DND-41 (cell line): ENCODE data around the gene ROBO4.

Experiments used
- ATAC-seq: fragments of 200-7000 bp; cut with Tn5 transposase; 3 replicates; pipeline ENCODE4 v1.9.1; 2021; ENCODE audit warnings: low read depth; ENCODE audit not compliant: insufficient read depth
- DNase-seq: peaks from one replicate; pipeline ENCODE4 v3.0.0-alpha.2; 2020
- H2AFZ ChIP-seq: 2 replicates; pipeline ENCODE4 v1.6.0; 2012; ENCODE audit warnings: low read depth, low read length
- H3K27ac ChIP-seq: 2 replicates; pipeline ENCODE4 v1.5.1; 2012; ENCODE audit warnings: low read length, inconsistent platforms
- H3K27me3 ChIP-seq: fragments of 200-600 bp; sonication (generic); 2 replicates; pipeline ENCODE4 v1.6.0; 2012; ENCODE audit warnings: low read length, mild to moderate bottlenecking, inconsistent platforms; ENCODE audit not compliant: insufficient read depth, poor library complexity
- H3K36me3 ChIP-seq: 2 replicates; pipeline ENCODE4 v1.5.1; 2012; ENCODE audit warnings: low read length, inconsistent platforms; ENCODE audit not compliant: insufficient read depth
- H3K4me1 ChIP-seq: 2 replicates; pipeline ENCODE4 v1.5.1; 2012; ENCODE audit warnings: mild to moderate bottlenecking, low read length; ENCODE audit not compliant: insufficient read depth
- H3K4me2 ChIP-seq: 2 replicates; pipeline ENCODE4 v1.6.0; 2012; ENCODE audit warnings: mild to moderate bottlenecking, moderate library complexity, low read length, inconsistent platforms; ENCODE audit not compliant: insufficient read depth
- H3K4me3 ChIP-seq, 2 experiments: fragments of 200-600 bp in 1 of 2; shearing (Covaris generic) in 1 of 2; 2 replicates each; pipeline ENCODE4 v1.5.1; 2012 to 2016; ENCODE audit warnings: inconsistent platforms in 2 of 2, low read length in 2 of 2, mild to moderate bottlenecking in 2 of 2, low read depth in 1 of 2, moderate library complexity in 1 of 2
- H3K79me2 ChIP-seq: 2 replicates; pipeline ENCODE4 v1.6.0; 2012; ENCODE audit warnings: low read length, inconsistent platforms; ENCODE audit not compliant: insufficient read depth
- H3K9ac ChIP-seq: 2 replicates; pipeline ENCODE4 v1.6.0; 2012; ENCODE audit warnings: low read depth, mild to moderate bottlenecking, inconsistent platforms, low read length, moderate library complexity
- H3K9me3 ChIP-seq: 2 replicates; pipeline ENCODE4 v1.5.1; 2012; ENCODE audit warnings: low read length, moderate library complexity, mild to moderate bottlenecking, inconsistent platforms; ENCODE audit not compliant: insufficient read depth, severe bottlenecking
- H4K20me1 ChIP-seq: 2 replicates; pipeline ENCODE4 v1.6.0; 2012; ENCODE audit warnings: low read length; ENCODE audit not compliant: insufficient read depth
- EZH2 ChIP-seq: IDR thresholded peaks from 3 replicates; pipeline ENCODE4 v1.6.1; 2012; ENCODE audit warnings: borderline replicate concordance, low read depth, mild to moderate bottlenecking, moderate library complexity, low read length, inconsistent platforms; ENCODE audit not compliant: severe bottlenecking
- TF ChIP-seq, protein P1 (sequence below): IDR thresholded peaks from 2 replicates; pipeline ENCODE4 v1.5.1; 2012; ENCODE audit warnings: borderline replicate concordance, low read length, moderate library complexity, mild to moderate bottlenecking; ENCODE audit not compliant: poor library complexity, severe bottlenecking; ENCODE audit errors: extremely low read depth

Gene ROBO4

DNA sequence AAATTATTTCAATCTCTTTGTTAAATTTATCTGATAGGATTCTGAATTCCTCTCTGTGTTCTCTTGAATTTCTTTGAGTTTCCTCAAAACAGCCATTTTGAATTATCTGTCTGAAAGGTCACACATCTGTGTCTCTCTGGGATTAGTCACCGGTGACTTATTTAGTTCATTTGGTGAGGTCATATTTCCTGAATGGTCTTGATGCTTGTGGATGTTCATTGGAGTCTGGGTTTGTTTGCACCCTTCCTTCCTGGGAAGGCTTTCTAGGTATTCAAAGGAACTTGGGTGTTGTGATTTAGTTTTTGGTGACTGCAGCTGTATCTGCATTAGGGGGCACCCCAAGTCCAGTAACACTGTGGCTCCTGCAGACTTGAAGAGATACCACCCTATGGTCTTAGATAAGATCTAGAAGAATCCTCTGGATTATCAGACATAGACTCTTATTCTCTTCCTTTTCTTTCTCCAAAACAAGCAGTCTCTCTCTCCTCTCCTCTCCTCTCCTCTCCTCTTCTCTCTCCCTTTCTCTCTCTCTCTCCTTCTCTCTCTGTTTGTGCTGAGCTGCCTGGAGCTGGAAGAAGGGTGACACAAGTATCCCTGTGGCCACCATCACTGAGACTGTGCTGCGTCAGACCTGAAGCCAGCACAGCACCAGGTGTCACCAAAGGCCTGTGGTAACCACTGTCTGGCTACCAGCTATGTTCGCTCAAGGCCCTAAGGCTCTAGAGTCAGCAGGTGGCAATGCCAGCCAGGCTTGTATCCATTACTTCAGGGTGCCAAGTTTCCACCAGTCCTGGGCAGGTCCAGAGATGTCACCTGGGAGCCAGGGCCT is 18.1 kb upstream of the ROBO4 start:
- no peak overlapping the region for H3K4me2 ChIP-seq
- no peak overlapping the region for H3K27ac ChIP-seq

DNA sequence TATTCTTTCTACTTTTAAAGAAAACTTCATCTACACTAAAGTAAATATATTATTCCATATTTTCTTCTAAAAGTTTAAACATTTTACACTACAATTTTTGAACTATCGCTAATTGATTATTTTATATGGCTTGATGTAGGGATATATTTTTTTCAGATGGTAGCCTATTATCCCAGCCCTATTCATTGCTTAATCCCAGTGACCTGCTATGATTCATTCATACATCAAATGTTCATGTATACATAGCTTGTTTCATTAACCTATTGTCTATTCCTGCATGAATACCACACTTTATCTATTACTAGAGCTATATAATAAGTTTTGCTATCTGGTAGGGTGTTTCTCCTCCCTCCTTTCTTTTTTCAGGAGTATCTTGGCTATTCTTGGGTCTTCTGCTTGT is 5.0 kb upstream of the ROBO4 start:
- Histone ChIP-seq H3K4me1 (no peaks in the 10 kb centered on the region), H3K4me2 (no peak overlapping the region), H3K79me2 (no peaks in the 10 kb centered on the region), H3K27me3 (peaks cover 31% of the 10 kb centered on the region), H3K9me3 (no peaks in the 10 kb centered on the region), H2AFZ (no peak overlapping the region), H3K27ac (no peak overlapping the region), H4K20me1 (no peaks in the 10 kb centered on the region), H3K4me3 (no peak overlapping the region), H3K9ac (no peak overlapping the region), H3K36me3 (no peaks in the 10 kb centered on the region)
- ATAC-seq: no peak
- TF ChIP-seq, protein P1, sequence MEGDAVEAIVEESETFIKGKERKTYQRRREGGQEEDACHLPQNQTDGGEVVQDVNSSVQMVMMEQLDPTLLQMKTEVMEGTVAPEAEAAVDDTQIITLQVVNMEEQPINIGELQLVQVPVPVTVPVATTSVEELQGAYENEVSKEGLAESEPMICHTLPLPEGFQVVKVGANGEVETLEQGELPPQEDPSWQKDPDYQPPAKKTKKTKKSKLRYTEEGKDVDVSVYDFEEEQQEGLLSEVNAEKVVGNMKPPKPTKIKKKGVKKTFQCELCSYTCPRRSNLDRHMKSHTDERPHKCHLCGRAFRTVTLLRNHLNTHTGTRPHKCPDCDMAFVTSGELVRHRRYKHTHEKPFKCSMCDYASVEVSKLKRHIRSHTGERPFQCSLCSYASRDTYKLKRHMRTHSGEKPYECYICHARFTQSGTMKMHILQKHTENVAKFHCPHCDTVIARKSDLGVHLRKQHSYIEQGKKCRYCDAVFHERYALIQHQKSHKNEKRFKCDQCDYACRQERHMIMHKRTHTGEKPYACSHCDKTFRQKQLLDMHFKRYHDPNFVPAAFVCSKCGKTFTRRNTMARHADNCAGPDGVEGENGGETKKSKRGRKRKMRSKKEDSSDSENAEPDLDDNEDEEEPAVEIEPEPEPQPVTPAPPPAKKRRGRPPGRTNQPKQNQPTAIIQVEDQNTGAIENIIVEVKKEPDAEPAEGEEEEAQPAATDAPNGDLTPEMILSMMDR: no peak
- TF ChIP-seq EZH2: no peak
- DNase-seq: no peak

More for the DNA sequence above, 18.1 kb upstream of the ROBO4 start:
- H3K4me3 ChIP-seq: no peak overlapping the region
- H4K20me1 ChIP-seq: no peaks in the 10 kb centered on the region
- DNase-seq (no peak), ATAC-seq (no peak)
- no peaks in the 10 kb centered on the region for H3K27me3 ChIP-seq
- H3K36me3 ChIP-seq: no peaks in the 10 kb centered on the region
- no peak overlapping the region for H2AFZ ChIP-seq
- no peaks in the 10 kb centered on the region for H3K4me1 ChIP-seq
- no peak overlapping the region for H3K9ac ChIP-seq
- no peaks in the 10 kb centered on the region for H3K79me2 ChIP-seq
- TF ChIP-seq EZH2: no peak
- TF ChIP-seq, protein P1: no peak
- H3K9me3 ChIP-seq: no peaks in the 10 kb centered on the region

DNA sequence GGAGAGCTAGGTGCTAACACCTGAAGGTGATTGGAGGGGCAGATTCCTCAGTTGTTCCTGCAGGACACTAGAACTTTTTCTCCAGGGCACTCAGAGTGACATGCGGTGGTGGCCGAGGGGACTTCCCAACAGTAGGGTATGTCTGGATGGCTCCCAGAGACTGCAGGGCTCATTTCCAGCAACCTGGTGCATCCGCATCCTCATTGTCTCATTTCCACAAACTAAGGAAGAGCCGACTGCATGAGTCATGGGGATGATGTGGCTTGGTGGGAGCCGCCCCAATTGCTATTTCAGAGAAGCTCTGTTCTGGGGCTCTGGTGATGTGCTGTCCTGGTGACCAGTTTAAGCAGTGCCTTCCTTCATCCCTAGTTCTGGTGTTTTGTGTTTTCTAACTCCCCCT is 2.8 kb upstream of the ROBO4 start:
- no peak overlapping the region for H3K27ac ChIP-seq
- no peak for DNase-seq
- ATAC-seq: no peak

More for the DNA sequence above, 2.8 kb upstream of the ROBO4 start:
- Histone ChIP-seq H3K36me3 (no peaks in the 10 kb centered on the region), H3K9ac (no peak overlapping the region), H3K4me1 (no peaks in the 10 kb centered on the region), H3K4me3 (no peak overlapping the region), H3K4me2 (no peak overlapping the region), H3K27me3 (peaks cover 31% of the 10 kb centered on the region), H4K20me1 (no peaks in the 10 kb centered on the region), H2AFZ (no peak overlapping the region), H3K79me2 (no peaks in the 10 kb centered on the region), H3K9me3 (no peaks in the 10 kb centered on the region)
- TF ChIP-seq EZH2: no peak
- TF ChIP-seq, protein P1: no peak
